HCT116 (cell line): ENCODE data around the gene C5orf58. TPM values are rescaled to one million over a fixed set of nuclear protein-coding genes. Genes with fewer than 3 reads are reported as not detected.

Source experiments
- ATAC-seq: fragments of 200-7000 bp; cut with Tn5 transposase; 2 replicates; pipeline ENCODE4 v1.9.1; 2020; ENCODE audit warnings: mild to moderate bottlenecking, moderate library complexity
- BruUV-seq: library from RNA; stranded (reverse); fragments of 400-500 nt; replicated peaks from 2 replicates; lab custom pipeline; 2021; lab: Mats Ljungman, UMichigan
- CTCF ChIA-PET: fragments of 300-600 bp; sonication (Branson Sonifier 250); formaldehyde crosslinking; loops from one replicate; lab custom pipeline; 2021; ENCODE audit warnings: antibody characterized with exemption; lab: Charles Lee
- POLR2A ChIA-PET: fragments of 300-600, 350-600 bp; sonication (Branson Sonifier 250); formaldehyde crosslinking; loops from one replicate; lab custom pipeline; 2021; ENCODE audit warnings: antibody characterized with exemption; lab: Charles Lee
- RAD21 ChIA-PET, 2 experiments: fragments of 300-600 bp; sonication (Branson Sonifier 250); formaldehyde crosslinking; loops; one replicate each; lab custom pipeline; 2023; ENCODE audit warnings: low total read pairs in 2 of 2; ENCODE audit not compliant: uncharacterized antibody in 2 of 2, unreplicated experiment in 2 of 2, low non-redundant PET in 1 of 2; lab: Charles Lee
- DNase-seq: peaks from one replicate; pipeline ENCODE4 v3.0.0-alpha.2; 2010; ENCODE audit warnings: low read depth, low spot score
- H2AFZ ChIP-seq: fragments of 200-600 bp; shearing (Covaris generic), sonication (generic); 2 replicates; pipeline ENCODE4 v1.6.1; 2017; ENCODE audit warnings: low read depth, mixed run types, mixed read lengths, antibody characterized with exemption, low read length; ENCODE audit not compliant: poor library complexity, severe bottlenecking
- H3K27ac ChIP-seq: 2 replicates; pipeline ENCODE4 v1.5.1; 2012; ENCODE audit warnings: low read depth, low read length
- H3K27me3 ChIP-seq: fragments of 200-600 bp; sonication (generic); 2 replicates; pipeline ENCODE4 v1.6.1; 2016; ENCODE audit warnings: mixed run types, low read length, mixed read lengths; ENCODE audit not compliant: insufficient read depth
- H3K36me3 ChIP-seq, 2 experiments: fragments of 200-500 bp in 1 of 2; fragments of 200-600 bp in 1 of 2; sonication (Bioruptor generic) in 1 of 2; sonication (generic) in 1 of 2; 2 replicates each; pipeline versions ENCODE4 v1.5.1 to v1.6.1; 2014 to 2016; ENCODE audit warnings: low read length in 2 of 2, inconsistent platforms in 1 of 2, mixed read lengths in 1 of 2, mixed run types in 1 of 2; ENCODE audit not compliant: insufficient read depth in 2 of 2, control insufficient read depth in 1 of 2
- H3K4me1 ChIP-seq, 2 experiments: fragments of 200-600 bp in 1 of 2; sonication (generic) in 1 of 2; 2 replicates each; pipeline versions ENCODE4 v1.5.1 to v1.6.1; 2012 to 2017; ENCODE audit warnings: low read length in 2 of 2, inconsistent platforms in 1 of 2, mild to moderate bottlenecking in 1 of 2, mixed read lengths in 1 of 2, mixed run types in 1 of 2, moderate library complexity in 1 of 2; ENCODE audit not compliant: insufficient read depth in 2 of 2, control insufficient read depth in 1 of 2
- H3K4me2 ChIP-seq: fragments of 200-600 bp; sonication (generic); 2 replicates; pipeline ENCODE4 v1.6.1; 2017; ENCODE audit warnings: mixed run types, low read length, mixed read lengths
- H3K4me3 ChIP-seq, 2 experiments: fragments of 200-600 bp in 1 of 2; sonication (generic) in 1 of 2; replicated peaks in 1 of 2; 2 replicates each; pipeline ENCODE4 v1.5.1; 2011 to 2016; ENCODE audit warnings: low read length in 2 of 2, control low read depth in 1 of 2, low read depth in 1 of 2, mild to moderate bottlenecking in 1 of 2, mixed read lengths in 1 of 2, mixed run types in 1 of 2
- H3K79me2 ChIP-seq: fragments of 200-600 bp; sonication (generic); 2 replicates; pipeline ENCODE4 v1.6.1; 2017; ENCODE audit warnings: mild to moderate bottlenecking, mixed run types, low read length, moderate library complexity, mixed read lengths; ENCODE audit not compliant: insufficient read depth
- H3K9ac ChIP-seq: fragments of 200-600 bp; sonication (generic); 2 replicates; pipeline ENCODE4 v1.6.1; 2016; ENCODE audit warnings: low read length, mixed read lengths
- H3K9me2 ChIP-seq: fragments of 200-600 bp; sonication (generic), shearing (Covaris generic); 2 replicates; pipeline ENCODE4 v1.6.1; 2017; ENCODE audit warnings: mixed run types, mild to moderate bottlenecking, moderate library complexity; ENCODE audit not compliant: insufficient read depth
- H3K9me3 ChIP-seq, 2 experiments: fragments of 200-500 bp in 1 of 2; fragments of 200-600 bp in 1 of 2; sonication (Bioruptor generic) in 1 of 2; sonication (generic) in 1 of 2; 2 replicates each; pipeline ENCODE4 v1.6.1; 2014 to 2017; ENCODE audit warnings: low read length in 2 of 2, mixed read lengths in 2 of 2, inconsistent platforms in 1 of 2, low read depth in 1 of 2, mild to moderate bottlenecking in 1 of 2, mixed run types in 1 of 2, moderate library complexity in 1 of 2; ENCODE audit not compliant: control insufficient read depth in 1 of 2, insufficient read depth in 1 of 2
- H4K20me1 ChIP-seq: fragments of 200-600 bp; sonication (generic), shearing (Covaris generic); 2 replicates; pipeline ENCODE4 v1.6.1; 2017; ENCODE audit warnings: mixed run types, mild to moderate bottlenecking, moderate library complexity; ENCODE audit not compliant: insufficient read depth
- ATF3 ChIP-seq: IDR thresholded peaks from 2 replicates; pipeline ENCODE4 v1.6.1; 2012
- CBX3 ChIP-seq: IDR thresholded peaks from 2 replicates; pipeline ENCODE4 v1.6.1; 2012; ENCODE audit warnings: low read depth
- EGR1 ChIP-seq: IDR thresholded peaks from 2 replicates; pipeline ENCODE4 v1.6.1; 2012; ENCODE audit warnings: low read depth
- FOSL1 ChIP-seq: IDR thresholded peaks from 2 replicates; pipeline ENCODE4 v1.6.1; 2012; ENCODE audit warnings: low read depth
- MAX ChIP-seq: IDR thresholded peaks from 2 replicates; pipeline ENCODE4 v1.6.1; 2012
- POLR2A ChIP-seq: IDR thresholded peaks from 2 replicates; pipeline ENCODE4 v1.7.0; 2011; ENCODE audit warnings: borderline replicate concordance; ENCODE audit not compliant: insufficient read depth, insufficient read length; ENCODE audit errors: extremely low read depth
- POLR2AphosphoS5 ChIP-seq: IDR thresholded peaks from 2 replicates; pipeline ENCODE4 v1.6.1; 2011; ENCODE audit warnings: mild to moderate bottlenecking, low read depth, low read length, moderate library complexity
- SIN3A ChIP-seq: IDR thresholded peaks from 2 replicates; pipeline ENCODE4 v1.6.1; 2012; ENCODE audit warnings: low read depth
- YY1 ChIP-seq: IDR thresholded peaks from 2 replicates; pipeline ENCODE4 v1.6.1; 2011; ENCODE audit warnings: low read length, low read depth, moderate library complexity, mild to moderate bottlenecking; ENCODE audit not compliant: insufficient replicate concordance; ENCODE audit errors: extremely low read depth
- ZBTB33 ChIP-seq: IDR thresholded peaks from 2 replicates; pipeline ENCODE4 v1.6.1; 2011; ENCODE audit warnings: mild to moderate bottlenecking, low read length, moderate library complexity; ENCODE audit not compliant: insufficient replicate concordance; ENCODE audit errors: extremely low read depth
- ZFX ChIP-seq: fragments of 450-650 bp; IDR thresholded peaks from 2 replicates; pipeline ENCODE4 v1.6.1; 2017
- ZNF274 ChIP-seq: fragments of 200-500 bp; sonication (Bioruptor generic); IDR thresholded peaks from 2 replicates; pipeline ENCODE4 v1.6.1; 2014; ENCODE audit warnings: mild to moderate bottlenecking, low read depth, low read length, inconsistent platforms
- intact Hi-C: fragments of 100-400 bp; cut with micrococcal nuclease; formaldehyde crosslinking; loops from 2 replicates; pipeline ENCODE4 v1.10.0; 2022
- total RNA-seq: library from RNA; stranded (reverse); gene quantifications from one replicate; pipeline ENCODE4 v1.2.1, GENCODE V29; 2021; ENCODE audit not compliant: unreplicated experiment

The C5orf58 gene
- total RNA-seq, 1 experiment from 2014 or later, result not detected

- Histone ChIP-seq H3K9me2 (no peaks in the 10 kb centered on the region), H3K27me3 (peaks cover 16% of the 10 kb centered on the region; the same call in 1 of the 2 replicates), H3K4me3 (no peak overlapping the region), H4K20me1 (no peaks in the 10 kb centered on the region), H3K4me1 (no peaks in the 10 kb centered on the region), H3K9ac (no peak overlapping the region), H2AFZ (no peak overlapping the region), H3K36me3 (no peaks in the 10 kb centered on the region), H3K9me3 (no peaks in the 10 kb centered on the region), H3K79me2 (no peaks in the 10 kb centered on the region), H3K27ac (no peak overlapping the region), H3K4me2 (no peak overlapping the region)
- intact Hi-C loops, result no loop called here
- BruUV-seq, result no TSS peak
- TF ChIP-seq ZNF274 (no peak), ZBTB33 (no peak), POLR2AphosphoS5 (no peak), YY1 (no peak), ZFX (no peak), MAX (no peak), CBX3 (no peak), FOSL1 (no peak), EGR1 (no peak), ATF3 (no peak), SIN3A (no peak), POLR2A (no peak)
- ChIA-PET POLR2A (no interaction called here), RAD21 (no interaction called here), CTCF (no interaction called here)
- DNase-seq, result no peak
- no peak for ATAC-seq
Measured at GRCh38 chr5:170277867-170278281, 45.1 kb downstream of the C5orf58 start.
